Left lobe of liver (tissue), 2 donors: Measurements from ENCODE around the gene GNAS. TPM values are rescaled to one million over a fixed set of nuclear protein-coding genes. Genes with fewer than 3 reads are reported as not detected.
"Not testable (repeated sequence)": the region's sequence is repeated elsewhere in the genome, so short reads cannot be mapped to it uniquely, and the experiment has no call there.

Source experiments
- ATAC-seq: fragments of 200-7000 bp; cut with Tn5 transposase; one replicate; pipeline ENCODE4 v1.9.1; 2020; ENCODE audit warnings: mild to moderate bottlenecking, moderate library complexity
- DNase-seq: peaks from one replicate; pipeline ENCODE4 v3.0.0-alpha.2; 2020; ENCODE audit warnings: low spot score
- total RNA-seq: library from RNA; stranded (reverse); gene quantifications from one replicate; pipeline ENCODE4 v1.2.1, GENCODE V29; 2021
- donor health status: DM: no; HTN: no; CAD: no; lungs with moderate emphysema.
- donor health status: DM: no; HTN: yes; CAD: no.

GNAS gene
- total RNA-seq, 1 donor from 2014 or later = 305 TPM

- ATAC-seq (no peak), DNase-seq (no peak)
These were observed 66.1 kb downstream of the GNAS start for GRCh38 chr20:58918621-58919020.

GRCh38 chr20:58921564-58921963 lies 69.0 kb downstream of the GNAS start:
- DNase-seq (no peak), ATAC-seq (no peak)

DNA sequence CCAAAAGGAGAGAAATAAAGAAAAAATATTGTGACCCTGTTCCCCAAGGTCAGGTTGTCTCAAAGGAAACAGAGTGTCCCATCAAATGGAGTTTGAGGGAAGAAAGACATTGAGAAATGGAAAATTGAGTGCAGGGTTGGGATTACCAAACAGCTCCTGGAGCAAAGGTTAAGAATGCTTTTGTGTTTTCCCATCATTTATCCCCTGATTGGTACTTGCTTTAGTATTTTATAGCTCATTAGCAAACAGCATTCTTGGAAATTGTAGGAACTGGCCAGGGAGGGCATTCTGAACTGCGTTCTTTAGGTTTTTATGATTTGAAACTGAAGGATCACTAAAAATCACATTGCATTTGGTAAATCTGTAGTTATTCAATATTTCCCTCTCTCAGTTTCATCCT lies 69.5 kb downstream of the GNAS start:
- no peak for ATAC-seq
- no peak for DNase-seq

DNA sequence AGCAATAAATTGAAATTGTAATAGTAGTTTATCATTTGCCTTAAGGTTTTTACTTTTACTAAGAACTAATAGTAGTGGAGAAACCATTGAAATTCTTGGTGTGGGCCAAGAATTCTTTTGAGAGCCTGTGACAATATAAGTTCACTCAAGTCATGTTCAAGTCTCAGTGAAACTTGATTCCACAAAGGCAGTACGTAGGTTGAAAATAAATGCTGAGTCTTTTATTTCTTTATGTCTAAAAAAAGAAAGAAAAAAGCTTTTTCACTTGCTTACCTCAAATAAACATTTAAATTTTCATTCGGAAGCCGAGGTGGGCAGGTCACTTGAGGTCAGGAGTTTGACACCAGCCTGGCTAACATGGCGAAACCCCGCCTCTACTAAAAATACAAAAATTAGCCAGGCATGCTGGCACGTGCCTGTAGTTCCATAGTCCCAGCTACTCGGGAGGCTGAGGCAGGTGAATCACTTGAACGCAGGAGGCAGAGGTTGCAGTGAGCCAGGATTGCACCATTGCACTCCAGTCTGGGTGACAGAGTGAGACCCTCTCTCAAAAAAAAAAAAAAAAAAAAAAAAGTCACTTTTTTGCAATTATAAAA lies 70.7 kb downstream of the GNAS start:
- no peak for ATAC-seq

GRCh38 chr20:58926802-58927489 lies 74.4 kb downstream of the GNAS start:
- ATAC-seq = no peak
- DNase-seq = no peak

More for the DNA sequence above, 70.7 kb downstream of the GNAS start:
- no peak for DNase-seq

DNA sequence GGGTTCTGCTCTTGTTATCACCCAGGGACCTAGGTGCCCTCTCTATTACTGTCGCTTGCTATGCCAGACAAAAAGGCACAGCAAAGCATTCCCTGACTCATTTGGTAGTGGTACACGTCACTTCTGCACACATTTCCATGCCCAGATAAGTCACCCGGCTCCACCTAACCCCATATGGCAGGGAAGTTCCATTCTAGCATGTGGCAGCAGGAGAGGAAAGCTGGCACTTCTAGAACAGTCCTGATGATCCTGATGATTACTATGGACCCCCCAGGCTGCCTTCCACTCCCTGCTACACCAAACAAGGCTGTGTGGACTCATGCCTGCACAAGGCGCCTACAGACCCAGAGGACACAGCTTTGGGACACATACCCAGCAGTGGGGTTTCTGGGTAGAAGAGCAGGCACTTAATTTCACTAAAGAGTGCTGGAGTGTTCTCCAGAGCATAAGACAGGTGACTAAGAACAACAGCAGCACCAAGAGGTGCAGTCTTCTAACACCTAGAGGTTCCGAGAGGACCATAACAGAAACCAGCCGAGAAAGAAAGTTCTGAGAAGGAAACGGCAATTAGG lies 75.1 kb downstream of the GNAS start:
- no peak for DNase-seq
- ATAC-seq = no peak

DNA sequence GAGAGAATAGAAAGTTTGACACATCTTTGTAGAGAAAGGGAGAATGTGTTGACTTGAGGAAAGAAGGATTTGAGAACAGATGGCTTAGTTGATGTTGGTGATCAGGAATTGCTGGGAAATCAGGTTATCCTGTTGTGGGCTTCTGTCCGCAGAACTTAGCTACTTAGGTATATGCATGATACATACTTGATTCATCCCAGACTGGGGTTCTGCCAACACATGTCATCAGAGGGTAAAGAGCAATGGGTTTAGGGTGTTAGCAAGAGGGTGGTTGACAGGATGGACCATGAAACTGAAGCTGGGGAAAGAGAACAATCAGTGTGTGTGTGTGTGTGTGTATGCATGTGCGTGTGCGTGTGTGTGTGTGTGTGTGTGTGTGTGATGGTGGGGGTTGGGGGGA lies 78.0 kb downstream of the GNAS start:
- ATAC-seq = no peak
- no peak for DNase-seq

DNA sequence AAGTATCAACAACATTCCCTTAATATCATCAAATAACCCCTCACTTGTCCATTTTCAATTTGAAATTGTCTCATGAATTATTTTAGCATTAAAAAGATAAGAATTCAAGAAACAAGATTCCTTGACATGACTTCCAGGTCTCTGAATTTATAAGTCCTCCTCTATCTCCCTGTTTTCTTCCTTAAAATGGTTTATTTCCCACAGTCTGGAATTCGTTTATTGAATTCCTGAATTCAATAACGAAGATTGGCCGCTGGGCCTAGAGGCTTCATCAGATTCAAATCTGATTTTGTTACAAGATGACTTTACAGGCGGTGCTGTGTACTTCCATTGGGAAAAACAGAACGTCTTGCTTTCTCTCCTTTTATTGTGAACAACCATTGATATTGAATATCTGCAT lies 79.7 kb downstream of the GNAS start:
- DNase-seq = no peak
- no peak for ATAC-seq

GRCh38 chr20:58938078-58938477 lies 85.6 kb downstream of the GNAS start:
- DNase-seq = no peak

GRCh38 chr20:58938541-58938940 lies 86.0 kb downstream of the GNAS start:
- DNase-seq (no peak), ATAC-seq (no peak)

More at GRCh38 chr20:58938078-58938477, 85.6 kb downstream of the GNAS start:
- ATAC-seq = no peak

DNA sequence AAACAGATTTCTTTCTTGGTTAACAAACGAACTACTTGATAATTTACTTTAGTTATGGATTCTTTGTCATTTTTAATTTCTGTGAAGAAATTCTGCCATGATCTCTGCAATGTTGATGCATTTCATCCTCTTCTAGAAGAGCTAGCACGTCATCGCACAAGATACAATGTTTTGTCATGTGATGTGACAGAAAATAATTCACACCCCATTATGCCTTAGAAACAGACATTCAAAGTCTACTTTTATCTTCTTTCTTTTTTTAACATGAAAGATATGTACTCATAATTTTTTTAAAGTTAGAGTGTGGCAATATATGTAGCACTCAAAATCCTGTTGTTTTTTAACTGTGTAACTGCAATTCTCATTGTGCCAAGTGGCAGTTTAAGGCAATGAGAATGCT lies 89.0 kb downstream of the GNAS start:
- no peak for ATAC-seq
- no peak for DNase-seq

GRCh38 chr20:58942549-58942948 lies 90.0 kb downstream of the GNAS start:
- DNase-seq (no peak), ATAC-seq (no peak)

DNA sequence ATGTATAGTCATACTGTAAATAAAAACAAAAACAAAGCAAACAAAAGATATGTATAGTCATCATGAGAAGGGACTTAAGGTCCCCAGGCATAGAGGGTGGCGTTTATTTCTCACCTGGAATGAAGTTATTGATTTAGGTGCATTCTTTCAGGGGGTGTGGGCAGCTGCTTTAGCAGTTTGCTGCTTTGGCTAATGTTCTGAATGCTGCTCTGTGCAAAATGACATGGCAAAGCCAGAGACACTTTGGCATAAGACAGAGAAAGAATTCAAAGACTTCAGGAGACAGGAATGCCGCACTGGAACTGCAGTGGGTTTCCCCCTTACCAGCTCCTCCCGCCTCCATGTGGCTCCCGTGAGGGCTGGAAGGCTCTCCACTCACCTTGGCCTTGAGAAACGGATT lies 92.1 kb downstream of the GNAS start:
- ATAC-seq (no peak), DNase-seq (no peak)

GRCh38 chr20:58945965-58946631 lies 93.6 kb downstream of the GNAS start:
- no peak for ATAC-seq
- no peak for DNase-seq

GRCh38 chr20:58947797-58948388 lies 95.4 kb downstream of the GNAS start:
- ATAC-seq, DNase-seq: not testable (repeated sequence)

DNA sequence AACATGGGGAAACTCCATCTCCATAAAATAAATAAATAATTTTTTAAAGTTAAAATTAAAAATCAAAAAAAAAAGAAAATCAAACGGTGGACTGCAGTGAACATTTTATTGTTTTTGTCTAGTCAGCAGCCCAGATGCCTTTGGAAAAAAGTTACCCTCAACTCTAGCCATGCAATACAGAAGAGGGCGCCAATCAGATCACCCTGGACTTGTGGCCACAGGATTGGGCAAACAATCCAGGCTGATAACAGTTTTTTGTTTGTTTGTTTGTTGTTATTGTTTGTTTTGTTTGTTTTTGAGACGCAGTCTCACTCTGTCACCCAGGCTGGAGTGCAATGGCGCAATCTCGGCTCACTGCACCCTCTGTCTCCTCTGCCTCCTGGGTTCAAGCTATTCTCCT lies 98.1 kb downstream of the GNAS start:
- DNase-seq (no peak), ATAC-seq (no peak)

- no peak for DNase-seq
- ATAC-seq = no peak
These were observed 100.5 kb downstream of the GNAS start for GRCh38 chr20:58953050-58953449.

DNA sequence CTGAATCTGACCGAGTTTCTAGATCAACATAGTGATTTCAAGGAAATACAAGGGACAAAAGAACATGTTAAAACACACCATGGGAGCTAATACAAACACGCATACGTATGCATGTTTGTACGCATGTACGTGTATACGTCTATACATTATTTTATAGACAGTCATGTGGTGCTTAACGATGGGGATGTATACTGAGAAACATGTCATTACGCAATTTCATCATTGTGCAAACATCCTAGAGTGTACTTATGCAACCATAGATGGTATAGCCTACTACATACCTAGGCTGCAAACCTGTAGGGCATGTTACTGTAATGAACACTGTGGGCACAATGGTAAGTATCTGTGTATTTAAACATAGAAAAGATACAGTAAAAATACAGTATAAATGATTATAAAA lies 103.6 kb downstream of the GNAS start:
- no peak for DNase-seq
- ATAC-seq = no peak

GRCh38 chr20:58959652-58960051 lies 107.1 kb downstream of the GNAS start:
- no peak for DNase-seq
- ATAC-seq = no peak
